H9 (cell line): Measurements from ENCODE around the gene DPH1. TPM values are rescaled to one million over a fixed set of nuclear protein-coding genes. Genes with fewer than 3 reads are reported as not detected.

Experiments
- DNase-seq: peaks from one replicate; pipeline ENCODE4 v3.0.0-alpha.2; 2017
- H2AFZ ChIP-seq: one replicate; pipeline ENCODE4 v1.6.1; 2013; ENCODE audit warnings: mild to moderate bottlenecking, low read length, control low read depth, moderate library complexity
- H2AK5ac ChIP-seq: 2 replicates; pipeline ENCODE4 v1.6.1; 2013; ENCODE audit warnings: low read length, control low read depth, mixed read lengths; ENCODE audit not compliant: insufficient read length
- H2BK120ac ChIP-seq: one replicate; pipeline ENCODE4 v1.6.1; 2013; ENCODE audit warnings: low read depth, mild to moderate bottlenecking, low read length, control low read depth, inconsistent platforms; ENCODE audit not compliant: poor library complexity, severe bottlenecking
- H2BK12ac ChIP-seq: 2 replicates; pipeline ENCODE4 v1.6.1; 2013; ENCODE audit warnings: low read length, control low read depth, mixed read lengths, low read depth; ENCODE audit not compliant: insufficient read length
- H2BK15ac ChIP-seq: 2 replicates; pipeline ENCODE4 v1.6.1; 2013; ENCODE audit warnings: low read depth, low read length, control low read depth
- H2BK20ac ChIP-seq: one replicate; pipeline ENCODE4 v1.6.1; 2013; ENCODE audit warnings: low read depth, mild to moderate bottlenecking, low read length, control low read depth, inconsistent platforms; ENCODE audit not compliant: poor library complexity, severe bottlenecking
- H2BK5ac ChIP-seq: 2 replicates; pipeline ENCODE4 v1.6.1; 2013; ENCODE audit warnings: low read length, control low read depth, mixed read lengths; ENCODE audit not compliant: insufficient read length
- H3K14ac ChIP-seq: 2 replicates; pipeline ENCODE4 v1.6.1; 2013; ENCODE audit warnings: low read length, control low read depth; ENCODE audit not compliant: insufficient read depth
- H3K18ac ChIP-seq: 2 replicates; pipeline ENCODE4 v1.6.1; 2013; ENCODE audit warnings: low read depth, mild to moderate bottlenecking, mixed read lengths, low read length, control low read depth; ENCODE audit not compliant: insufficient read length
- H3K23ac ChIP-seq: 2 replicates; pipeline ENCODE4 v1.6.1; 2013; ENCODE audit warnings: low read length, control low read depth, mixed read lengths, low read depth; ENCODE audit not compliant: insufficient read length
- H3K23me2 ChIP-seq: 2 replicates; pipeline ENCODE4 v1.6.1; 2013; ENCODE audit warnings: low read depth, mild to moderate bottlenecking, mixed read lengths, low read length, control low read depth; ENCODE audit not compliant: insufficient read length, poor library complexity, severe bottlenecking
- H3K27ac ChIP-seq: 2 replicates; pipeline ENCODE4 v1.5.1; 2013; ENCODE audit warnings: low read length, control low read depth, mixed read lengths, low read depth; ENCODE audit not compliant: insufficient read length
- H3K27me3 ChIP-seq: 2 replicates; pipeline ENCODE4 v1.6.1; 2013; ENCODE audit warnings: low read length, control low read depth, inconsistent platforms; ENCODE audit not compliant: insufficient read depth
- H3K4ac ChIP-seq: 2 replicates; pipeline ENCODE4 v1.6.1; 2013; ENCODE audit warnings: low read depth, mild to moderate bottlenecking, control low read depth, inconsistent platforms, low read length, moderate library complexity
- H3K4me1 ChIP-seq: 2 replicates; pipeline ENCODE4 v1.6.1; 2013; ENCODE audit warnings: low read length, control low read depth, inconsistent platforms; ENCODE audit not compliant: insufficient read depth
- H3K4me2 ChIP-seq: 2 replicates; pipeline ENCODE4 v1.6.1; 2013; ENCODE audit warnings: low read length, control low read depth, mixed read lengths; ENCODE audit not compliant: insufficient read length, insufficient read depth
- H3K56ac ChIP-seq: 2 replicates; pipeline ENCODE4 v1.6.1; 2013; ENCODE audit warnings: low read depth, mild to moderate bottlenecking, mixed read lengths, low read length, control low read depth; ENCODE audit not compliant: insufficient read length
- H3K79me1 ChIP-seq: 2 replicates; pipeline ENCODE4 v1.6.1; 2013; ENCODE audit warnings: low read depth, mild to moderate bottlenecking, moderate library complexity, low read length, control low read depth, inconsistent platforms; ENCODE audit not compliant: insufficient read depth, poor library complexity, severe bottlenecking
- H3K79me2 ChIP-seq: 2 replicates; pipeline ENCODE4 v1.6.1; 2013; ENCODE audit warnings: low read length, control low read depth, inconsistent platforms; ENCODE audit not compliant: insufficient read depth
- H3K9ac ChIP-seq: 2 replicates; pipeline ENCODE4 v1.6.1; 2013; ENCODE audit warnings: low read length, control low read depth, mixed read lengths; ENCODE audit not compliant: insufficient read length; ENCODE audit errors: extremely low read depth
- H3K9me3 ChIP-seq: one replicate; pipeline ENCODE4 v1.6.1; 2013; ENCODE audit warnings: low read depth, low read length, inconsistent platforms; ENCODE audit not compliant: control insufficient read depth
- H3T11ph ChIP-seq: one replicate; pipeline ENCODE4 v1.6.1; 2013; ENCODE audit warnings: mild to moderate bottlenecking, low read length, control low read depth, inconsistent platforms
- H4K20me1 ChIP-seq: one replicate; pipeline ENCODE4 v1.6.1; 2013; ENCODE audit not compliant: control insufficient read depth, insufficient read length, insufficient read depth
- H4K5ac ChIP-seq: 2 replicates; pipeline ENCODE4 v1.6.1; 2013; ENCODE audit warnings: low read depth, mild to moderate bottlenecking, mixed read lengths, low read length, control low read depth; ENCODE audit not compliant: insufficient read length
- H4K8ac ChIP-seq: replicated peaks from 2 replicates; pipeline ENCODE4 v1.6.1; 2013; ENCODE audit warnings: low read length, control low read depth, mixed read lengths, low read depth; ENCODE audit not compliant: insufficient read length
- H4K91ac ChIP-seq: 2 replicates; pipeline ENCODE4 v1.6.1; 2013; ENCODE audit warnings: low read depth, mild to moderate bottlenecking, moderate library complexity, mixed read lengths, low read length, control low read depth; ENCODE audit not compliant: insufficient read length
- H3K27ac Mint-ChIP-seq, 3 experiments: 2 replicates in 2 of 3; 3 replicates in 1 of 3; pipeline ENCODE4 v1.8.0; 2020 to 2021; ENCODE audit warnings: mixed read lengths in 3 of 3, mild to moderate bottlenecking in 1 of 3, moderate library complexity in 1 of 3
- H3K27me3 Mint-ChIP-seq: 2 replicates; pipeline ENCODE4 v1.8.0; 2021; ENCODE audit warnings: low read depth, mild to moderate bottlenecking, moderate library complexity, mixed read lengths
- H3K36me3 Mint-ChIP-seq, 3 experiments: 2 replicates in 2 of 3; 3 replicates in 1 of 3; pipeline ENCODE4 v1.8.0; 2020 to 2021; ENCODE audit warnings: low read depth in 3 of 3, mixed read lengths in 3 of 3; ENCODE audit not compliant: insufficient read depth in 1 of 3
- H3K4me1 Mint-ChIP-seq, 2 experiments: 2 replicates each; pipeline ENCODE4 v1.8.0; 2020; ENCODE audit warnings: mixed read lengths in 2 of 2
- H3K4me3 Mint-ChIP-seq, 2 experiments: 2 replicates in 1 of 2; 3 replicates in 1 of 2; pipeline ENCODE4 v1.8.0; 2020 to 2021; ENCODE audit warnings: mild to moderate bottlenecking in 2 of 2, mixed read lengths in 2 of 2, moderate library complexity in 1 of 2
- H3K9me3 Mint-ChIP-seq, 2 experiments: 2 replicates in 1 of 2; 3 replicates in 1 of 2; pipeline ENCODE4 v1.8.0; 2020; ENCODE audit warnings: mild to moderate bottlenecking in 2 of 2, mixed read lengths in 2 of 2, moderate library complexity in 1 of 2
- WGBS: extraction: QIAGEN DNeasy Blood & Tissue Kit; methylation state at CpG from one replicate; pipeline ENCODE4 v1.1.7; 2013; ENCODE audit warnings: missing lambda C conversion rate, low lambda C conversion rate, mixed read lengths; ENCODE audit not compliant: insufficient read length; ENCODE audit errors: extremely low coverage; 5-methylcytosine and 5-hydroxymethylcytosine counted together
- total RNA-seq: library from RNA; stranded (reverse); gene quantifications from 2 replicates; pipeline ENCODE4 v1.2.1, GENCODE V29; 2021
- TF ChIP-seq, protein P1 (sequence below): fragments of 200-600 bp; sonication (generic); conservative IDR thresholded peaks from 3 replicates; pipeline ENCODE4 v1.8.0; 2021; ENCODE audit warnings: antibody characterized with exemption, mild to moderate bottlenecking

The DPH1 gene
- total RNA-seq, 1 experiment from 2014 or later, result 27.5 TPM

DNA sequence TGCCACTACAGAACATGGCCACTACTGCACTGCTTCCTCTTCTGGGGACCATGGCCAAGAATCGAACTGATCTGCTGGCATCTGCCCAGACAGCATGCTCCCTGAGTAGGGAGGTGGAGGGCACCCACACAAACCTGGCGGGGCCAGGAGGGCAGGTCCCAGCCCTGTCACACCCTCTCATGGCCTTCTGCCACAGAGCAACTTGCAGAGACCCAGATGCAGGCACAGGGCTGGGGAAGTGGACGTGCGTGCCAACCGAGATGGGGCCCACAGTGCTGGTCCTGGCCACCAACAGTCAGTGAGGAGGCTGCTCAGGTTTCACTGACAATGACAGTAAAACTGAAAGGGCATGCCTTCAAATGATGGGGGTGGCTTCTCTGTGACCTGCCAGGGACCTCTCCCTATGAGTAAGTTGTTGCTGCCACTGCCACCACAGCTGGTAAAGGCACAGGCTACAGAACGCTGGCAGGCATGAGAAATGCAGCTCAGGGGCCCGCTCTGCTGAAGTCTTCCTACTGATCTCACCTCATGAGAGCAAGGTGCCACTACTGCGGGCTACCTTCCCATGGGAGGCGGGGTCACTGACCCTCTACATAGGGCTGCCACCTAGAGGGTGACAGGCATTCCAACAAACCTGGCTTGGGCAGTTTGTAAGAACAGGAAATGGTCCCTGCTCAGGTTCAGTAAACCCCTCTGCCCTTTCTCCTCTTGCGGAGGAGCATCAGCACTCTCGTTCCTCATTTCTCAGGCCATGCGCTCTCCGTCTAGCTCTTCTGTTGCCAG lies 40.5 kb downstream of the DPH1 start:
- no CpG with 5 or more reads among the region's 13 CpGs for WGBS
- Histone ChIP-seq H3K56ac (no peak overlapping the region), H3K23me2 (no peaks in the 10 kb centered on the region), H2BK120ac (no peak overlapping the region), H2BK20ac (no peak overlapping the region), H3K79me1 (no peaks in the 10 kb centered on the region), H3T11ph (no peak overlapping the region), H3K9ac (no peak overlapping the region), H3K4ac (no peak overlapping the region), H3K27ac (no peak overlapping the region), H3K18ac (no peak overlapping the region), H2BK12ac (no peak overlapping the region), H4K5ac (no peak overlapping the region), H4K91ac (no peak overlapping the region), H3K4me1 (no peaks in the 10 kb centered on the region), H3K23ac (no peak overlapping the region), H4K20me1 (peaks cover 2% of the 10 kb centered on the region), H3K27me3 (no peaks in the 10 kb centered on the region), H3K9me3 (no peaks in the 10 kb centered on the region), H3K79me2 (no peaks in the 10 kb centered on the region), H2BK5ac (no peak overlapping the region), H4K8ac (no peak overlapping the region), H2AFZ (no peak overlapping the region), H3K4me2 (no peak overlapping the region), H3K14ac (no peak overlapping the region), H2AK5ac (no peak overlapping the region), H2BK15ac (no peak overlapping the region)
- TF ChIP-seq, protein P1, sequence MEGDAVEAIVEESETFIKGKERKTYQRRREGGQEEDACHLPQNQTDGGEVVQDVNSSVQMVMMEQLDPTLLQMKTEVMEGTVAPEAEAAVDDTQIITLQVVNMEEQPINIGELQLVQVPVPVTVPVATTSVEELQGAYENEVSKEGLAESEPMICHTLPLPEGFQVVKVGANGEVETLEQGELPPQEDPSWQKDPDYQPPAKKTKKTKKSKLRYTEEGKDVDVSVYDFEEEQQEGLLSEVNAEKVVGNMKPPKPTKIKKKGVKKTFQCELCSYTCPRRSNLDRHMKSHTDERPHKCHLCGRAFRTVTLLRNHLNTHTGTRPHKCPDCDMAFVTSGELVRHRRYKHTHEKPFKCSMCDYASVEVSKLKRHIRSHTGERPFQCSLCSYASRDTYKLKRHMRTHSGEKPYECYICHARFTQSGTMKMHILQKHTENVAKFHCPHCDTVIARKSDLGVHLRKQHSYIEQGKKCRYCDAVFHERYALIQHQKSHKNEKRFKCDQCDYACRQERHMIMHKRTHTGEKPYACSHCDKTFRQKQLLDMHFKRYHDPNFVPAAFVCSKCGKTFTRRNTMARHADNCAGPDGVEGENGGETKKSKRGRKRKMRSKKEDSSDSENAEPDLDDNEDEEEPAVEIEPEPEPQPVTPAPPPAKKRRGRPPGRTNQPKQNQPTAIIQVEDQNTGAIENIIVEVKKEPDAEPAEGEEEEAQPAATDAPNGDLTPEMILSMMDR, result peak; percentile 51
- H3K9me3 Mint-ChIP-seq, result no peaks in the 10 kb centered on the region
- H3K4me3 Mint-ChIP-seq, result no peak overlapping the region
- H3K27ac Mint-ChIP-seq, result peak overlapping the region in 2 of 3 experiments; percentile 24 to 50; a peak in 2 of 7 replicates
- no peaks in the 10 kb centered on the region for H3K27me3 Mint-ChIP-seq
- H3K4me1 Mint-ChIP-seq, result peaks cover 28 to 29% of the 10 kb centered on the region in 2 experiments
- peak; percentile 86 for DNase-seq
- H3K36me3 Mint-ChIP-seq, result peaks cover 3 to 31% (median 11%) of the 10 kb centered on the region in 3 experiments; a peak in 6 of 7 replicates
